Measurements from ENCODE around the gene MAGEB2.
"Not testable (repeated sequence)": the region's sequence is repeated elsewhere in the genome, so short reads cannot be mapped to it uniquely, and the experiment has no call there.

The MAGEB2 gene

DNA sequence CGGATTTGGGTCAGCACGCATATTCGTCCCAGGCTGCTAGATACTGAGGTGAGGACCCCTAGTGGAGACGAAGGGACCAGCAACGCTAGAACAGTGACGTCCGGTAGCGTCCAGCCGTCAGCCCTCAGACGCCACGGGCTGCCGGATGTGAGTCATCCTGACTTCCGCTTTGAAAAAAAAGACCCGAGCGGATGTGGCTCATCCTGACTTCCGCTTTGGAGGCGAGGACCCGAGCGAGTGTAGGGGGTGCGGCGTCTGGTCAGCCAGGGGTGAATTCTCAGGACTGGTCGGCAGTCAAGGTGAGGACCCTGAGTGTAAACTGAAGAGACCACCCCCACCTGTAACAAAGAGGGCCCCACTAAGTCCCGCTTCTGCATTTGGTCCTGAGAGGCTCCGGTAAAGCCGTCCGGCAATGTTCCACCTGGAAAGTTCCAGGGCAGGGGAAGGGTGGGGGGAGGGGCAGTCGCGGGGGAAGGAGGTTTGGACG is at the start of gene MAGEB2:
Gene MAGEB2 (plus strand): TSS at position 207 of the 487 bp plus-strand sequence. CDS start 3,018 bp downstream, outside the sequence.
- no peak for DNase-seq

GRCh38 chrX:30170900-30171299 is 44.5 kb upstream of the MAGEB2 start:
- DNase-seq: no peak

- no peak for DNase-seq
Observed at GRCh38 chrX:30181353-30181752, 34.0 kb upstream of the MAGEB2 start.

DNA sequence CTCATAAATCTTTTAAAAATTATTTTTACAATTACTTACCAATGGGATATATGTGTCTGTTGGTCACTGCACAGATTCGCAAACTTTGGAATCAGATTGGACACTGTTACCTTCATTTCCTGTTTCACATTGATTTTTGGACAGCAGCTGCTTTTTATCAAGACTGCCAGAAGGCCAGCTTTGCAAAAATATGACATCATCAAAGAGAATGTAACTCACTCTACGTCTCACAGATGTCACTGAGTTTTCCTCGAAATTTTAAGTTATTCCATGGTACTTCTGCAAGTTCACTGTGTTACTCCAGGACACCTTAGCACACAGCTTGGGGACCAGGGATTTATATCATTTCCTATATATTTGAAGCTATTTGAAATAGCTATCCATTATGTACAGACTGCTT is 31.8 kb upstream of the MAGEB2 start:
- DNase-seq: no peak

GRCh38 chrX:30190426-30190825 is 24.9 kb upstream of the MAGEB2 start:
- no peak for DNase-seq

GRCh38 chrX:30193910-30194309 is 21.5 kb upstream of the MAGEB2 start:
- not testable (repeated sequence) for DNase-seq

GRCh38 chrX:30196322-30196721 is 19.0 kb upstream of the MAGEB2 start:
- no peak for DNase-seq

GRCh38 chrX:30212172-30212571 is 3.2 kb upstream of the MAGEB2 start:
- no peak for DNase-seq

DNA sequence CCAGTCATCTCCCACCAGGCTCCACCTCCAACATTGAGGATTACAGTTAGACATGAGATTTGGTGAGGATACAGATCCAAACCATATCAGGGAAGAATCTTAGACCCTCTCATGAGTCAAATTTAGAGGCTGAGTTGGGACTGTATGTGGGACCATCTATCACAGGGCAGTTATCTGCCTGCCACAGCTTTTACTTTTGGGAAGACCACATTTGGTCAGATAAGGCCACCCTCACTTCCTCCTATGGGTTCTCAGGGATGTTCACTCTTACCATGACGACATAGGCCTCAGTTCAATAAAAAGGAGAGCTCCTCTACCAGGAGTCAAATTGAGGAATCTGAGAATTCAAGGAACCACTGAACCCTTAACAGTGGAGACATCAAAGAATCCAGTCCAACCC is 2.1 kb downstream of the MAGEB2 start:
- DNase-seq: no peak

- no peak for DNase-seq
Observed at GRCh38 chrX:30219372-30219771, 4.0 kb downstream of the MAGEB2 start.

- DNase-seq: no peak
Observed at GRCh38 chrX:30220661-30221060, 5.3 kb downstream of the MAGEB2 start.

GRCh38 chrX:30224536-30224935 is 9.2 kb downstream of the MAGEB2 start:
- no peak for DNase-seq

DNA sequence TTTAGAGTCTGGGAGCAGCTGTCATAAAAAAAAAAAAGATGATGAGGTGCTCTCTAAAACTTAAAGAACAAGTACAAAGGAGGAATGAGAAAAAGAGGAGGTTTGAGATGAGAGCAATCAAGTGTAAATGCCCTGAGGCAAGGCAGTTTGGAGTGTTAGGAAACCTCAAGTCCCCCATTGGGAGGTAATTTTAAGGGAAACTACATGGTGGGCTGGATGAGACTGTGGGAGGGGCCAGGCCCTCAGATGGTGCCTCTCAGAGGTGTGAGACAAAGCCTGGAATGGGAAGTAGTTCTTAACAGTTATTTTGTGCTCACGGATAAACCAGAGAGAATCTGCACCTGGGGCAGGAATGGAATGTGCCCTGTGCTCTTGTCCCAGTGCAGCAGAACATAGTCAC is 13.2 kb downstream of the MAGEB2 start:
- no peak for DNase-seq

DNA sequence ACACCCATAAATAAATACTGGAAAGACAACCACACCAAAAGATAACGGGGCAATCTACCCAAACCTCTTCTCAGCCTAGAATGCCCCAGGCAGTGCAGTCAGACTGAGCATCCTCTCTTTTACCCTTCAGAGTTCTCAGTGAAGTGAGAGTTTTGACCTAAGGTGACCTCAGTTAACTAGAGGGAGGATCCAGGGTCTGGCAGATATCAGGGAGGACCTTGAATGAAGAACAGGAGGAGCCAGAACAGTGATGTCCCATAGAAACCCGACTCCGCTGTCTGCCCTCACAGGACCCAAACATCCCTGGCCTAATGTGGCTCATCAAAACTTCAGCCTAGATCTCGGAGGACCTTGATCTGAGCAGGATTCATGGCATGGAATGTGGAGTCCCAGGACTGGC is 15.0 kb downstream of the MAGEB2 start, which contains the start of gene MAGEB3:
Gene MAGEB3 (plus strand): TSS at position 263 of the 400 bp plus-strand sequence. CDS start 5,268 bp downstream, outside the sequence.
- DNase-seq: no peak

- no peak for DNase-seq
Observed at GRCh38 chrX:30241724-30242415, 26.5 kb downstream of the MAGEB2 start, which contains the start of gene MAGEB4. MAGEB4 (plus strand) TSS chrX:30242000; CDS start chrX:30242136, 136 bp downstream.

DNA sequence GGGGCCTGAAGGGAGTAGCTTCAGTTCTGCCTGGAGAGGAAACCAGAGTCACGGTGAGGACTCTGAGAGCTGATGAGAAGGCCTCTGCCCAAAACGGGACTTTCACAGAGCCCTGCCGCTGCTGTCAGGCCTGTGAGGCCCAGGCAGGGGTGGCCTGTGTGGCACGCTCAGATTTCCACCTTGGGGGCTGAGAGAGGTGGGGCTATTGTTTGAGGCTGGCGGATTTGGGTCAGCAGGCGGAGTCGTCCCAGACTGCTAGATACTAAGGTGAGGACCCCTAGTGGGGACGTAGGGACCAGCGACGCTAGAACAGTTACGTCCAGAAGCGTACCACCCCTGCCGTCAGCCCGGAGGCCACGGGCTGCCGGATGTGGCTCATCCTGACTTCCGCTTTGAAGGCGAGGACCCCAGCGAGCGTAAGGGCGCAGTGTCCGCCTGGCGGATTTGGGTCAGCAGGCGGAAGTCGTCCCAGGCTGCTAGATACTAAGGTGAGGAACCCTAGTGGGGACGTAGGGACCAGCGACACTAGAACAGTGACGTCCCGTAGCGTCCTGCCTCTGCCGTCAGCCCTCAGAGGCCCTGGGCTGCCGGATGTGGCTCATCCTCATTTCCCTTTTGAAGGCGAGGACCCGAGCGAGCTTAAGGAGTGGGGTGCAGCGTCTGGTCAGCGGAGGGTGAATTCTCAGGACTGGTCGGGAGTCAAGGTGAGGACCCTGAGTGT is 31.6 kb downstream of the MAGEB2 start, which contains the start of gene MAGEB1:
Gene MAGEB1 (plus strand): TSS at position 378 of the 721 bp plus-strand sequence. CDS start 3,348 bp downstream, outside the sequence.
- no peak for DNase-seq

DNA sequence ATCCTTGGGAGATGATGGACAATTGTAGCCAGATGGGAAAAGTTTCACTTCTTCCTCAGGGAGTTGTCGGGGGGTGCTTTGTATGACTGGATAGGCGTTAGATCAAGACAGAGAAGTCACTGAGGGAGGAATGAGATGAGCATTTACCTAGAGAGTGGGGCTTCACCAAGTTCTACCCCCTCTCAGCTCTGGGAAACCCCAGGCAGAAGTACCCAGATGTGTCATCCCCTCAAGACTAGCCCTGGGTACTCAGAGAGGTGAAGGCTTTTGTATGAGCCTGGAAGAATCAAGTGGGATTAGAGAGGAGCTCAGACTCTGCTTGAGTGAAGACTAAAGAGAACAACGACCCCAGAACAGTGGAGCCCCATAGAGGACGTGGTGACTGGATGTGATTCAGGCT is 33.5 kb downstream of the MAGEB2 start:
- no peak for DNase-seq

DNA sequence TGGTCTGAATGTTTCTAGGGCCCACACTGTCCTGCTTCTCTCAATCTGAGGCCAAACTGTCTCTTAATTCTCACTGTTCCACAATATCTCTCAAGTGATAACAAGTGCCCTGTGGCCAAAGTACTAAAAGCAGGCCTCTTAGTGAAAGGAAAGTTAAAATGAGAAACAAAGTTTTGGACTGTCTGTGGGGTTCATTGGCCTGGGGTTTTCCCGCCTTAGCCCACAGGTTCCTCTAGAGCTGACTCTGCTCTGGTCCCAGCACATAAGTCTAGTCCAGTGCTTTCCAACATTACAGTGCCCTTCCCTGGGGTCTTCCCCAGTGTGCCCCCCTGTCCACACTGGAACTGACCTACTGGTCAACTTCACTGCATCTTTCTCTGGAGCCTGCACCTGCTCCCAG is 37.9 kb downstream of the MAGEB2 start:
- no peak for DNase-seq

- DNase-seq: no peak
Observed at GRCh38 chrX:30259927-30260326, 44.6 kb downstream of the MAGEB2 start.

DNA sequence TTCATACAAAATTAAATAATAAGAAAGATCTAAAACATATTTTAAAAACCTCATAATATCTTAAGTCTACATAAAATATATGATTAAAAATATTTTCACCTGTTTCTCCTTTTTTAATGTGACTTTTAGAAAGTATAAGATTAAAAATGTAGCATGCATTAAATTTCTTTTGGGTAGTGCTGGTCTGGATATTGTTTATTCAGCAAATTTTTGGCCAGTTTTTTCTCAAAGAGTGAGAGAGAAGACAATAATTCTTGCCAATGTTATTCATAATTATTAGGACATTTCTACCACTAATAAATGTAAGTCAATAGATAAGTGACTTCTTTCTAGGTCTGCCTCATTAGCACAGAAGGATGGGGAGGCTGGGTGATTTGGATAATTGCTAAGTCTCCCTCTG is 45.6 kb downstream of the MAGEB2 start:
- no peak for DNase-seq

DNA sequence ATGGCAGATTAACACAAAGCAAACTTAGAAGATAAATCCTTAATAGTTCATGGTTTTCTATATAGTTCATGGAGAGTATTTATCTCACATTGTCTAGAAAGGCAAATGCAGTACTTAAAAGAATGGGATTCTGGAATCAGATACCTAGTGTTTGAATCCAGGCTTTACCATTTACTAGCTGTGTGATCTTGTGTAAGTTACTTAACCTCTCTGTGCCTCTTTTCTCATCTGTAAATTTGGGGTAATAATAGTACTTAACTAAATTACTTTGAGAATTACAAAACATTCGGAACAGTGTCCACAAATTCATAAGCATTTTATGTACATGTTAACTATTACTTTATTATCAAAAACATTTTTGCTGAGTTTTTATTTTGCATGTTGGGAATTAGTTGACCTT is 47.4 kb downstream of the MAGEB2 start:
- no peak for DNase-seq
